Right lobe of liver (tissue), 6 donors: ENCODE results near the gene RNF157. TPM values are rescaled to one million over a fixed set of nuclear protein-coding genes. Genes with fewer than 3 reads are reported as not detected.

Experiments used
- ATAC-seq, 4 donors: fragments of 200-7000 bp; cut with Tn5 transposase; one replicate each; pipeline ENCODE4 v1.9.1; 2020; ENCODE audit warnings: mild to moderate bottlenecking in 4 of 4, moderate library complexity in 4 of 4
- DNase-seq, 3 donors: peaks; one replicate each; pipeline ENCODE4 v3.0.0-alpha.2; 2020
- H3K27ac ChIP-seq, 3 donors: fragments of 200-600 bp; one replicate each; pipeline ENCODE4 v1.8.0; 2022
- H3K27me3 ChIP-seq, 2 donors: fragments of 200-600 bp; one replicate each; pipeline ENCODE4 v1.8.0; 2022
- H3K36me3 ChIP-seq, 4 donors: fragments of 200-600 bp; sonication (generic) in 1 of 4; one replicate each; pipeline versions ENCODE4 v1.5.1 to v1.8.0; 2017 to 2022; ENCODE audit warnings: control low read depth in 1 of 4
- H3K4me1 ChIP-seq, 4 donors: fragments of 200-600 bp; sonication (generic) in 1 of 4; one replicate each; pipeline versions ENCODE4 v1.5.1 to v1.8.0; 2017 to 2022; ENCODE audit warnings: control low read depth in 1 of 4
- H3K4me3 ChIP-seq, 3 donors: fragments of 200-600 bp; one replicate each; pipeline ENCODE4 v1.8.0; 2022
- H3K9me3 ChIP-seq, 4 donors: fragments of 200-600 bp; sonication (generic) in 1 of 4; one replicate each; pipeline versions ENCODE4 v1.5.1 to v1.8.0; 2017 to 2022; ENCODE audit warnings: control low read depth in 1 of 4
- CTCF ChIP-seq, 4 donors: fragments of 200-600 bp in 3 of 4; fragments of 450-650 bp in 1 of 4; IDR thresholded peaks; one replicate each; pipeline versions ENCODE4 v1.5.1 to v1.8.0; 2016 to 2022; ENCODE audit warnings: antibody characterized with exemption in 4 of 4, mild to moderate bottlenecking in 2 of 4
- POLR2A ChIP-seq: fragments of 450-650 bp; IDR thresholded peaks from one replicate; pipeline ENCODE4 v1.6.1; 2017; ENCODE audit warnings: antibody characterized with exemption, mild to moderate bottlenecking
- WGBS: methylation state at CpG from one replicate; pipeline ENCODE4 v1.1.6; 2018; ENCODE audit warnings: low coverage, low lambda C conversion rate; ENCODE audit not compliant: insufficient coverage; ENCODE audit errors: missing lambda C conversion rate; 5-methylcytosine and 5-hydroxymethylcytosine counted together
- intact Hi-C, 2 donors: fragments of 100-400 bp; cut with DNase I; formaldehyde crosslinking; loops; one replicate each; pipeline versions ENCODE4 v1.11.2 to v1.14.1; 2022
- total RNA-seq, 6 experiments: library from RNA; depleted of rRNA in 2 of 6; stranded (reverse); fragments of >200 nt in 2 of 6; fragmentation: NEBNext Ultra II Directional in 3 of 6; extraction: Animal tissue kit (Norgen Biotek cat#: 25700) in 3 of 6; gene quantifications; one replicate each; pipeline versions ENCODE4 v1.1.0 to v1.2.4, GENCODE V29; 2016 to 2023
- donor health status: DM: no; HTN: yes; CAD: no.
- donor health status: DM: no; HTN: no; CAD: no.
- donor health status: DM: no; HTN: no; CAD: no.
- donor health status: DM: no; HTN: yes; CAD: no.
- donor health status: DM: no; HTN: yes; CAD: no.

The RNF157 gene
- total RNA-seq, 6 experiments from 2014 or later: 0.39 to 14.5 (median 6.0) TPM

DNA sequence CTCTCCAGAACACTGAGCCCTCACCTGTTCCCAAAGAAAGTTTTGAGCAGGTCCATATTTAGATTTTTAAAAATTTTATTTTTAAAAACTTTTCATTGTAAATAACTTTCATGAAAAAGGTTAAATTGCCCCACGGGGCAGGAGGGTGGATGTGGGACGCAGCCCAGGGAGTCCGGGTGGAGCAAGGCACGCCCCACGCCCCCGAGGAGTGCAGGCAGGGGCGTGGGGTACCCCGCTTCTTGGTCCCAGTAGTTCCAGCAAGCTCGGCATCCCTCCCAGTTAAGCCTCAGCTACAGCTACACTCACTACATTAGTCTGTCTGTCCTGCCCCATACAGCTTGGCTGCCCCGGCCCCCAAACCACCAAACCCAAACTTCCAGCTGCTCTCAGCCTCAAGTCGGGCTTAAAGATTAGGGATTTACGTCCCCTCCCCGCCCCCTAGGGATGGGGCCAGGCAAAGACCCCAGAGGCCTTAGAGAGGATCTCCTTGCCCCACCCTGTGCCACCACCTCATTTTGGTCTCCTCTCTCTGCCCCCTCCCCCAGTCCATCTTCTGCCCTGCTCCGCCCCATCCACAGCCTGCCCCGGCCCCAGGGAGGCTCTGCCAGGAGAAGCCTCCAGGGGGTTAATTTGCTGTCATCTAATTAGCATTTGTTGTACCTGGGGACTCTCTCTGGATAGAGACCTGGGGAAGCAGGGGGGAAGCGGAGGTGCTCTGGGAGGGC is 103.9 kb downstream of the RNF157 start:
- H3K27me3 ChIP-seq: peaks cover 0 to 9% of the 10 kb centered on the region in 2 donors

GRCh38 chr17:76135810-76136188 is 104.5 kb downstream of the RNF157 start:
- peaks cover 0 to under 1% (median 0%) of the 10 kb centered on the region in 4 donors for H3K4me1 ChIP-seq
- intact Hi-C loops: no loop called here

More for the DNA sequence above, 103.9 kb downstream of the RNF157 start:
- Histone ChIP-seq H3K4me1 (peaks cover 0 to 7% (median 3%) of the 10 kb centered on the region in 4 donors), H3K36me3 (no peaks in the 10 kb centered on the region), H3K27ac (no peak overlapping the region), H3K9me3 (no peaks in the 10 kb centered on the region), H3K4me3 (no peak overlapping the region)
- intact Hi-C loops: no loop called here
- TF ChIP-seq CTCF (IDR thresholded peaks at IDR 0.05): no peak
- TF ChIP-seq POLR2A: no peak
- no peak for ATAC-seq
- DNase-seq: peak in 1 of 3 donors; percentile 28
- WGBS: 59% methylated on average over 12 of the region's 16 CpGs

DNA sequence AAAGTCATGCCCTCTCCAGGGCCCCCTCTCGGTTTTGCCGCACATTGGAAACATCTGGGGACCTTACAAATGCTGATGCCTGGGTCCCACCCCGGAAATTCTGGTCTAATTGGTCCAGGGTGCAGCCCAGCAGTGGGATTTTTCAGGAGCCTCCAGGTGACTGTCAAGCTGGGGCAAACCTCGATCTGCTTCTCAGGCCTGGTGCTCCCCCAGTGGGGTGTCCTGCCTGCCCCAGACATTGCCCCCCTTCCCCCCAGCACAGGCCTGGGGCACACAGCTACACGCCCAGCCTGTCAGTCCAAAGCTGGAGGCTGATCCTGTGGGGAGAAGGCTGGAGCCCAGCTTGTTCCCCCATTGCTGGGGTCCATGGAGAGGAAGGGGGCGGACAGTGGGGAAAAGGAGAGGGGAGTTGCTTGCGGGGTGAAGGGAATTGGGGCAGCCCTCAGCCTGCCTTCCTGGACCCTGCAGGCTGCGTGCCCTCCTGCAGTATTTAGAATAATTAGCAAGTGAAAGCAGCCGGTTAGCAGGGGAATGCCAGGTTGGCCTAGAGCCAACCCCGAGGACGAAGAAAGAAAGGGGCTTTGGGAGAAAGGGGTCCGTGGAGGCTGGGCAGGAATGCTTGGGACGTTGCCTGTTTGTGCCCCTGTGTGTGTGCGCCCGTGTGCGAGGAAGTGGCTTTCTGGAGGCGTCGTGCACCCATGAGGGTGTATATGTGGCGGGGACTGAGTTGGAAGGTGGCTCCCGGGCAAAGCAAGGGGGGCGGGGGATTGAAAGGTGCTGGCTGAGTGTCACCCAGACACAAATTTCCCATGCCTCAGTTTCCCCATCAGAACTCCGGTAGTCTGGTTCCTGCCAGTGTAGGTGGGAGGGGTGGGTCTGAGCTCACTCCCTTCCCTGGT is 105.1 kb downstream of the RNF157 start:
- Histone ChIP-seq H3K9me3 (no peaks in the 10 kb centered on the region), H3K27me3 (peaks cover 0 to 4% of the 10 kb centered on the region in 2 donors), H3K27ac (no peak overlapping the region), H3K4me1 (no peaks in the 10 kb centered on the region), H3K4me3 (no peak overlapping the region), H3K36me3 (no peaks in the 10 kb centered on the region)
- TF ChIP-seq CTCF (IDR thresholded peaks at IDR 0.05): no peak
- DNase-seq (peak in 1 of 3 donors; percentile 35), ATAC-seq (no peak)
- 56% methylated on average over 14 of the region's 22 CpGs for WGBS
- intact Hi-C loops: no loop called here

More at GRCh38 chr17:76135810-76136188, 104.5 kb downstream of the RNF157 start:
- Histone ChIP-seq H3K27ac (no peak overlapping the region), H3K36me3 (no peaks in the 10 kb centered on the region), H3K27me3 (peaks cover 0 to 9% of the 10 kb centered on the region in 2 donors), H3K4me3 (no peak overlapping the region), H3K9me3 (no peaks in the 10 kb centered on the region)
- TF ChIP-seq POLR2A: no peak
- TF ChIP-seq CTCF (IDR thresholded peaks at IDR 0.05): no peak
- no CpG with 5 or more reads among the region's 8 CpGs for WGBS
- DNase-seq: peak in 1 of 3 donors; percentile 28
- no peak for ATAC-seq

- TF ChIP-seq POLR2A: no peak
- TF ChIP-seq CTCF (IDR thresholded peaks at IDR 0.05): no peak
- no peaks in the 10 kb centered on the region for H3K4me1 ChIP-seq
- H3K9me3 ChIP-seq: no peaks in the 10 kb centered on the region
- intact Hi-C loops: no loop called here
- DNase-seq (no peak), ATAC-seq (peak in 3 of 4 donors; percentile 19 to 37 (median 37))
- no peak overlapping the region for H3K27ac ChIP-seq
- no peaks in the 10 kb centered on the region for H3K27me3 ChIP-seq
- no peak overlapping the region for H3K4me3 ChIP-seq
- WGBS: 41% methylated on average over 8 of the region's 21 CpGs
- H3K36me3 ChIP-seq: no peaks in the 10 kb centered on the region
These were observed 107.5 kb downstream of the RNF157 start for GRCh38 chr17:76132574-76133338.
